ENCODE data around the gene SPSB4. TPM values are rescaled to one million over a fixed set of nuclear protein-coding genes. Genes with fewer than 3 reads are reported as not detected.

The SPSB4 gene
- total and polyA plus RNA-seq, 10 donors: 0.87 to 10.7 (median 5.9) TPM

DNA sequence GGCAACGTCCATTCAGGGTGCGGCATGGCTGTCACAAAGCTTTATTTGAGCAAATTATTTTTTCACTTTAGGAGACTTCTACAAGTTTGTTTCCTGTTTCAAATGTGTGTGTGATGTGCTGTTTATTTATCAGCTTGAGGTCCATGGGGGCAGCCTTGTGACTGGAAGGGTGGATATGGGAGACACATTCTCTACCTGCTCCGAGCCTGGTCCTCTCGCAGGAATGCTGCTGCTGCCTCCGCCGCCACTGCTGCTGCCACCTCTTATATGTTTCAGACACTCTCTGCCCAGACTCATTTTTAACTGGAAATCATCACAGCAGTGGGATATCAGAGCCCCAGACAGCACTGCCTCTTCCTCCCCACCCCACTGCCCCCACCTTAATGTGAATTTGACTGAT is 97.0 kb downstream of the SPSB4 start:
- WGBS, 5 donors: 86 to 95% (median 90%) methylated on average over 6 of the region's 6 CpGs
- H3K36me3 ChIP-seq: no peaks in the 10 kb centered on the region
- TF ChIP-seq POLR2A (IDR thresholded peaks at IDR 0.05) (no peak), POLR2AphosphoS5 (IDR thresholded peaks at IDR 0.05) (no peak), CTCF (IDR thresholded peaks at IDR 0.05 in 8 of 11, conservative IDR thresholded peaks at IDR 0.05 in 3 of 11) (no peak)
- intact Hi-C loops (cut with DNase I; ENCODE audit: low total_unique reads): no loop called here
- H3K27me3 ChIP-seq (replicated peaks in 1 of 7): peaks cover 0 to 7% (median 0%) of the 10 kb centered on the region in 7 donors
- H3K27ac ChIP-seq: no peak overlapping the region
- H3K4me1 ChIP-seq: no peaks in the 10 kb centered on the region
- H3K9me3 ChIP-seq: peaks cover 0 to 5% (median 0%) of the 10 kb centered on the region in 8 donors
- H3K4me3 ChIP-seq: no peak overlapping the region
- DNase-seq: no peak

- Histone ChIP-seq H3K4me3 (no peak overlapping the region), H3K4me1 (no peaks in the 10 kb centered on the region), H3K36me3 (no peaks in the 10 kb centered on the region), H3K27me3 (replicated peaks in 1 of 7) (peaks cover 0 to 7% (median 0%) of the 10 kb centered on the region in 7 donors), H3K27ac (no peak overlapping the region), H3K9me3 (no peaks in the 10 kb centered on the region)
- TF ChIP-seq POLR2AphosphoS5 (IDR thresholded peaks at IDR 0.05) (no peak), POLR2A (IDR thresholded peaks at IDR 0.05) (no peak), CTCF (IDR thresholded peaks at IDR 0.05 in 8 of 11, conservative IDR thresholded peaks at IDR 0.05 in 3 of 11) (no peak)
- DNase-seq: no peak
- 86 to 95% (median 92%) methylated on average over 2 of the region's 2 CpGs for WGBS, 5 donors
- intact Hi-C loops (cut with DNase I; ENCODE audit: low total_unique reads): no loop called here
Measured at GRCh38 chr3:141148770-141149169, 97.6 kb downstream of the SPSB4 start.

GRCh38 chr3:141150081-141150830 is 99.1 kb downstream of the SPSB4 start:
- TF ChIP-seq POLR2A (IDR thresholded peaks at IDR 0.05) (no peak), POLR2AphosphoS5 (IDR thresholded peaks at IDR 0.05) (no peak), CTCF (IDR thresholded peaks at IDR 0.05 in 8 of 11, conservative IDR thresholded peaks at IDR 0.05 in 3 of 11) (no peak)
- no peaks in the 10 kb centered on the region for H3K9me3 ChIP-seq
- DNase-seq: no peak
- no peaks in the 10 kb centered on the region for H3K4me1 ChIP-seq
- H3K4me3 ChIP-seq: no peak overlapping the region
- H3K27me3 ChIP-seq (replicated peaks in 1 of 7): no peaks in the 10 kb centered on the region
- no peaks in the 10 kb centered on the region for H3K36me3 ChIP-seq
- no peak overlapping the region for H3K27ac ChIP-seq
- 74 to 86% (median 82%) methylated on average over 11 to 12 of the region's 12 CpGs for WGBS, 5 donors
- intact Hi-C loops (cut with DNase I; ENCODE audit: low total_unique reads): no loop called here

- no peak for TF ChIP-seq CTCF (IDR thresholded peaks at IDR 0.05 in 8 of 11, conservative IDR thresholded peaks at IDR 0.05 in 3 of 11)
- TF ChIP-seq POLR2A (IDR thresholded peaks at IDR 0.05): no peak
- no peak for TF ChIP-seq POLR2AphosphoS5 (IDR thresholded peaks at IDR 0.05)
- Histone ChIP-seq H3K36me3 (no peaks in the 10 kb centered on the region), H3K4me3 (no peak overlapping the region), H3K4me1 (no peaks in the 10 kb centered on the region), H3K27me3 (replicated peaks in 1 of 7) (no peaks in the 10 kb centered on the region), H3K27ac (no peak overlapping the region), H3K9me3 (no peaks in the 10 kb centered on the region)
- intact Hi-C loops (cut with DNase I; ENCODE audit: low total_unique reads): no loop called here
- 86 to 100% (median 93%) methylated on average over 2 of the region's 2 CpGs for WGBS, 5 donors
- no peak for DNase-seq
Measured at GRCh38 chr3:141150931-141151330, 99.8 kb downstream of the SPSB4 start.
